Activated CD8-positive, alpha-beta memory T cell treated with anti-CD3 and anti-CD28 coated beads for 24 hours (primary cell): Measurements from ENCODE around the gene CAT.

Experiments used
- DNase-seq: peaks from one replicate; pipeline ENCODE4 v3.0.0-alpha.2; 2020

The CAT gene

GRCh38 chr11:34425867-34426266 is 12.9 kb upstream of the CAT start:
- no peak for DNase-seq

DNA sequence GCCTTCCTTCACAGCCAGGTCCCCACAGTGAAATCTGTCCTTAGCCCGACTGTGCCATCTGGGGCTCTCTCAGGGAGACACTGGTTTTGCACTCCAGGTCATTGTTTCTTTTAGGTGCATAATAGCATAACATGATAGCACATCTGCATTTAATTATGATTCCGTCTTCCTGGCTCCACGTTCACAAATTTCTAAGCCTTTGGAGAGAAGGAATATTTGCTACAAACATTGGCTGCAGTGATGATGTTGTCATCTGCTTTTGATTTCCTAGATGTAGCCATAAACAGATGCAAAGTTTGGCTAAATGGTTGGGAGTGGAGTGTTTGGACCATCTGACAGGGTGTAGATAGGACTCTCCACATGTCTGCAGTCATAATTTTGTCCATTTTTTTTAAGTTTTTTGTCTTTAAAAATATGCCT is 12.0 kb upstream of the CAT start:
- no peak for DNase-seq

DNA sequence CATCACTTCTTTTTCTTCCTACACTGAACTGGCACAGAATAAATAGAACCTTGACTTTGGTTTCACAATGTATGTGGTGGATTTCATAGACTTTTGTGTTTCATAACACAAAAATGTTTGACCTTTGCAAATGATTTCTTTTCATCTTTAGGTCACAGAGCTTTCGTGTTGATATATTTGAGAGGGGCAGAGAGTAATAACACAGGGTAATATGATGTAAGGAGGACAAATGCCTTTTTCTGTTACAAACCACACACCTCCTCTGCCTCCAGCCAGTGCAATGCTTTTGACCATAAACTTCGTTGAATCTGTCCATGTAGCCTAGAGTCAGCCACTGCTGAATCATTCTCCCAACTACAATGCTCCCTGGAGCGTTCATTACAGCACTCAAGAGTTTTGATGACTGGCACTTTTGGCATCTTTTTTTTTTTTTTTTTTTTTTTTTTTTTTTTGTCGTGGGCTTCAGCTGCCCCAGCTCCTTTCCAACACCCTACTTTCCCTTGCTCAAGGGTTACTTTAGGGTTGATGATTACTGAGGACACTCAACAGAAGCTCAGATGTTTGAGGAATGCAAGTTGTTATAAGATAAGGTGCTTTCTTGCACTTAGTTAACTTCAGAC is 11.4 kb upstream of the CAT start:
- DNase-seq: no peak

GRCh38 chr11:34431979-34432378 is 6.8 kb upstream of the CAT start:
- no peak for DNase-seq

GRCh38 chr11:34432822-34433221 is 5.9 kb upstream of the CAT start:
- no peak for DNase-seq

DNA sequence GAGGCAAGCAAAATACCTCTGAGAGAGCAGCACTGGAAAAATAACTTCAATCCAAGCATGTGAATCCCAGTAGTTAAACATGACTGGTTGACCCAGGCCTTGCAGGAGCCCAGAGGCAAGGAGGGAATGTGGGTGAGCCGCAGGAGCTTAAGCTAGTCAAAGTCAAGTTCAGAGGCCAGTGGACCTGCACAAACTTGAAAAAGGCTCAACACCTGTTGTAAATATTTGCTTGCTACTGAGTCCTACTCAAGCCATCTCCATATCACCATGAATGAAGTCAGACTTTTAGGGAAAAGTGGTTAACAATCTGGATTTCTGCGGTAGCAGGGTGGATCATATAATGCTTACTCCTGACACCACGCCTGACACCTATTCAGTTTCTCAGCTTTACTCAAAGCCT is 4.8 kb upstream of the CAT start:
- no peak for DNase-seq

GRCh38 chr11:34437224-34438125 is 1.3 kb upstream of the CAT start:
- DNase-seq: no peak

GRCh38 chr11:34439610-34440198 is 970 bp downstream of the CAT start:
- no peak for DNase-seq

- DNase-seq: no peak
Observed at GRCh38 chr11:34441814-34442213, 3.1 kb downstream of the CAT start.

GRCh38 chr11:34443136-34443535 is 4.4 kb downstream of the CAT start:
- DNase-seq: no peak

DNA sequence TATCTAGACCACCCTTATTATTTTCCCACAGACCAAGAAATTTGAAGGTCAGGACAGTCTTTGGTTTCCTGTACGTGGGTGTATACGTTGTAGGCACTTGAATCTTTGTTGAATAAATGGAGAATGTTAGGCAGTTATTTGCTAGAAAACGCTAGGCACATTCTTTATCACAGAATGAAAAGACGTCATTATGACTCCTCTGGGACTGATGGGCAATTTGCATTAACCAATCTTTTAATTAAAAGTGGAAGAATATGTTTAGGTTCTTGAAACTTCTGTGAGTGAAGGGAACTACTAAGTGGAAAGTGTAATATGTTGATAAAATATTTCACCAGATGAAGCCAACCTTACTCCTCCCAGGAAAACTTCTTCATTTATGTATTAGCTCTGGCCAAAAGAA is 5.7 kb downstream of the CAT start:
- no peak for DNase-seq

DNA sequence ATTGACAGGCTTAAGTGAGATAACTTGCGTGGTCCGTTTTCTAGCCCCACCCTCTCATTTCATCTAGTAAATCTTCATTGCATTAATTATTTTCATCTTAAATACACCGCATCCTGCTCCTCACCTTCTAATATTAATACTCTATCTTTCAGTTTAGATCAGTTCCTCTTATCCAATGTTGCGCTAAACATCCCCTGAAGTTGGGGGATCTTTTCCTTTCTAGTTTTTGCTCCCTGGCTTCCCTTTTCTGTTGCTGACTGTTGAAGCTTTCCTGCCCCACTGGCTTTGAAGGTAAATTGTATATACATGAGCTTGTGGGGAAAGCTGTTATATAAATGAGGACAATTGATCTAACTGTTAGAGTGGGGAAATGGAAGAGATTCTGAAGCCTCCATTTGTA is 7.2 kb downstream of the CAT start:
- no peak for DNase-seq

GRCh38 chr11:34446386-34446785 is 7.7 kb downstream of the CAT start:
- no peak for DNase-seq

DNA sequence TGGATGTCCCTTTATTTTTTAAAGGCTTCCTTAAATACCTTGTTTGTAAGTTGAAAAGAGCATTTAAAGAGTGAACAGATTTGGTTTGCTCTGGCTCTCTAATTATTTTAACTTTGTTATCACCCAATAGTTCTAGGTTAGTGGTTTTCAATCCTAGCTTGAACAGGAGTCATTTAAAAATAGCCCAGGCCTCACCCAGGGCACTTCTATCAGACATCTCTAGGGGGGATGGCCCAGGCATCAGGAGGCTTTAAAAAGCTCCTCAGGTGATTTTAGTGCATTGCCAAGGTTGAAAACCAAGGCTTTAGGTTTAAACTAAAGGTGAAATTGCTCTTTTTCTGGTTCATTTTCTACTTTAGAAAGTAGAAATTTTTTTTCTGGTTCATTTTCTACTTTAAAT is 8.3 kb downstream of the CAT start:
- no peak for DNase-seq

DNA sequence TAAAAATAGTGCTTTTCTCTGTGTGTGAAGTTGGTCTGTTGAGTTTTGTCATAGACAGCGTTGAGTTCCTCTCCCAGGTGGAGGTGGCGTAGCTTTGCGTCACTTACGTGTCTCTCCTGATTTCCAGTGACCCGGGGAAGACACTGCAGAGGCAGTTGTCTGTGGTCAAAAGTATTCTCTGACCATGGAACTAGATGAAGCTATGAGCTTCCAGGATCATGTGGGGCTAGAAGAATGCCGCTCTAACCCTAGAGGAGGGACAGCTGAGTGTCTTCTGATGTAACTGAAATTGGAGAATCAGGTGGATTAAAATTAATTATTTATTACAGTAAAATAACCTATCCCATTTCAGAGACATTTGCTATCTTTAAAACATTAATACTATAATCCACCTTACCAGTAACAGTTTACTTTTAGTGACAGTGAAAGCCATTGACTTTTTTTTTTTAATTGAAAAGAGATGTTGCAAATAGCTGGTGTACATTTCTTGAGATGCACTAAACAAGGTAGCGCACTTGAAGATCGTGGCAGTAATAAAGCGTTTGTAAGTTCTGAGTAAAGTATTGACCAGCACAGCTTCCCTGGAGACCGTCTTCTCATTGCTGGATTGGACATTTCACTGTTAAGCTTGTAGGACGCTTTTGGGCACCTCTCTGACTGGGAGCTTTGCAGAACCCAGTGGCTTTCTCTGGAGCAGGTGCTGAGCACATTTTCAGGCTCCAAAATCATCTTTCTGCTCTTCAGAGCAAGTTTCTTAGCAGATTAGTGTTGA is 9.7 kb downstream of the CAT start:
- DNase-seq: no peak

GRCh38 chr11:34449013-34449412 is 10.3 kb downstream of the CAT start:
- DNase-seq: no peak

GRCh38 chr11:34451053-34451452 is 12.3 kb downstream of the CAT start:
- no peak for DNase-seq

GRCh38 chr11:34454308-34455032 is 15.7 kb downstream of the CAT start:
- no peak for DNase-seq

GRCh38 chr11:34457607-34458006 is 18.9 kb downstream of the CAT start:
- no peak for DNase-seq

- no peak for DNase-seq
Observed at GRCh38 chr11:34458525-34458924, 19.8 kb downstream of the CAT start.

- no peak for DNase-seq
Observed at GRCh38 chr11:34459507-34460162, 20.9 kb downstream of the CAT start.

DNA sequence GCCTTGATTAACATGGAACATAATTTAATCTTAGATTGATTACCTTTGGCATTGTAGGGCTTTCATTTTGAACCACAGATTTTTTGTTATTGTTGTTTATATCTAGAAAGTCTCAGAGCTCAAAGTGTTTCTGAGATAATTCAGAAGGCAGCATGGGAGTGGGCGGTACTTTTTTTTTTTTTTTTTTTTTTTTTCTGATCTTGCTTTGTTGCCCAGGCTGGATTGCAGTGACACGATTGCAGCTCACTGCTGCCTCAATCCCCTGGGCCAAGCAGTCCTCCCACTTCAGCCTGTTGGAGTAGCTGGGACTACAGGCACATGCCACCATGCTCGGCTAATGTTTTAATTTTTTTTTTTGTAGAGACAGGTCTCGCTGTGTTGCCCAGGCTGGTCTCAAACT is 21.5 kb downstream of the CAT start:
- no peak for DNase-seq
